Common myeloid progenitor, CD34-positive (primary cell): ENCODE results near the gene PPIL1.
A peak's percentile ranks its signal among the peaks of the same experiment; 100 is the strongest.

ENCODE experiments used
- CTCF ChIA-PET: fragments of 350-600 bp; sonication (Branson Sonifier 250); formaldehyde crosslinking; loops from one replicate; lab custom pipeline; 2021; ENCODE audit warnings: antibody characterized with exemption; lab: Charles Lee
- POLR2A ChIA-PET: fragments of 350-600 bp; sonication (Branson Sonifier 250); formaldehyde crosslinking; loops from one replicate; lab custom pipeline; 2021; ENCODE audit warnings: antibody characterized with exemption; lab: Charles Lee
- DNase-seq, 3 donors: peaks; one replicate each; pipeline versions ENCODE4 v3.0.0 to v3.0.0-alpha.2; 2013
- H3K27ac ChIP-seq, 2 experiments: 1 replicate in 1 of 2; 2 replicates in 1 of 2; pipeline ENCODE4 v1.7.0; 2013; ENCODE audit warnings: inconsistent platforms in 2 of 2, low read length in 2 of 2, mild to moderate bottlenecking in 2 of 2, low read depth in 1 of 2, moderate library complexity in 1 of 2; ENCODE audit not compliant: severe bottlenecking in 2 of 2, insufficient read depth in 1 of 2, poor library complexity in 1 of 2
- H3K27me3 ChIP-seq, 5 experiments: replicated peaks in 2 of 5; 1 replicate in 3 of 5; 2 replicates in 2 of 5; pipeline versions ENCODE4 v1.6.1 to v1.7.0; 2013; ENCODE audit warnings: low read length in 4 of 5, mild to moderate bottlenecking in 2 of 5, moderate library complexity in 2 of 5, inconsistent platforms in 1 of 5; ENCODE audit not compliant: insufficient read depth in 5 of 5, control insufficient read depth in 4 of 5
- H3K36me3 ChIP-seq, 4 experiments: 1 replicate in 2 of 4; 2 replicates in 2 of 4; pipeline versions ENCODE4 v1.6.1 to v1.7.0; 2013; ENCODE audit warnings: low read length in 3 of 4, control low read depth in 1 of 4, mild to moderate bottlenecking in 1 of 4; ENCODE audit not compliant: control insufficient read depth in 4 of 4, insufficient read depth in 4 of 4
- H3K4me1 ChIP-seq, 4 experiments: 1 replicate in 3 of 4; 2 replicates in 1 of 4; pipeline versions ENCODE4 v1.6.1 to v1.7.1; 2013; ENCODE audit warnings: low read length in 3 of 4, mild to moderate bottlenecking in 3 of 4, control low read depth in 1 of 4, inconsistent platforms in 1 of 4, moderate library complexity in 1 of 4; ENCODE audit not compliant: control insufficient read depth in 4 of 4, insufficient read depth in 4 of 4; ENCODE audit errors: control extremely low read depth in 1 of 4
- H3K4me3 ChIP-seq, 7 experiments: 1 replicate in 4 of 7; 2 replicates in 3 of 7; pipeline versions ENCODE4 v1.5.1 to v1.7.0; 2013; ENCODE audit warnings: mild to moderate bottlenecking in 7 of 7, low read length in 6 of 7, moderate library complexity in 6 of 7, inconsistent platforms in 2 of 7, low read depth in 2 of 7, control low read depth in 1 of 7; ENCODE audit not compliant: insufficient read depth in 4 of 7, control insufficient read depth in 1 of 7; ENCODE audit errors: extremely low read depth in 1 of 7
- H3K9me3 ChIP-seq, 5 experiments: 1 replicate in 4 of 5; 2 replicates in 1 of 5; pipeline versions ENCODE4 v1.6.1 to v1.7.1; 2013; ENCODE audit warnings: low read length in 4 of 5, mild to moderate bottlenecking in 2 of 5, inconsistent platforms in 1 of 5, low read depth in 1 of 5, moderate library complexity in 1 of 5; ENCODE audit not compliant: control insufficient read depth in 4 of 5, insufficient read depth in 2 of 5; ENCODE audit errors: control extremely low read depth in 1 of 5
- WGBS: methylation state at CpG from one replicate; pipeline ENCODE4 v1.1.5; 2013; ENCODE audit not compliant: insufficient coverage; 5-methylcytosine and 5-hydroxymethylcytosine counted together

PPIL1 gene

GRCh38 chr6:36851149-36851614 is 23.4 kb downstream of the PPIL1 start:
- peaks cover 6 to 27% (median 15%) of the 10 kb centered on the region in 4 experiments for H3K36me3 ChIP-seq
- H3K27me3 ChIP-seq: peaks cover 0 to 3% (median 0%) of the 10 kb centered on the region in 5 experiments
- ChIA-PET POLR2A (interaction anchor here (1.0 kb wide), 1 partner anchor 53 kb away, joined by 5 read pairs; no protein-coding TSS in a partner anchor), CTCF (interaction anchor here (0.6 to 10.8 kb wide), 24 partner anchors 9 to 167 kb away, joined by 3 to 189 read pairs (median 8); partner anchors contain the start of genes CPNE5 and PPIL1)
- H3K4me3 ChIP-seq: no peak overlapping the region
- WGBS: 56% methylated on average over 3 of the region's 3 CpGs
- no peak overlapping the region for H3K27ac ChIP-seq
- H3K9me3 ChIP-seq: no peaks in the 10 kb centered on the region
- peak; percentile 72 to 83 (median 76) for DNase-seq
- peaks cover 12 to 50% (median 21%) of the 10 kb centered on the region in 4 experiments for H3K4me1 ChIP-seq

GRCh38 chr6:36850021-36850420 is 24.6 kb downstream of the PPIL1 start:
- Histone ChIP-seq H3K36me3 (peaks cover under 1 to 15% (median 4%) of the 10 kb centered on the region in 4 experiments), H3K4me3 (no peak overlapping the region), H3K27ac (no peak overlapping the region), H3K27me3 (peaks cover 0 to 5% (median 0%) of the 10 kb centered on the region in 5 experiments), H3K4me1 (peaks cover 12 to 50% (median 21%) of the 10 kb centered on the region in 4 experiments), H3K9me3 (no peaks in the 10 kb centered on the region)
- WGBS: 46% methylated on average over 4 of the region's 9 CpGs
- POLR2A ChIA-PET: no interaction called here
- CTCF ChIA-PET: interaction anchor here (0.8 to 10.8 kb wide), 20 partner anchors 8 to 359 kb away, joined by 3 to 189 read pairs (median 5); partner anchors contain the start of genes CPNE5 and PPIL1
- DNase-seq: peak in 2 of 3 donors; percentile 22 to 32

GRCh38 chr6:36848658-36849441 is 25.8 kb downstream of the PPIL1 start:
- Histone ChIP-seq H3K36me3 (peaks cover 0 to 15% (median 2%) of the 10 kb centered on the region in 4 experiments), H3K4me3 (peak overlapping the region in 5 of 7 experiments; percentile 16 to 66 (median 53)), H3K4me1 (peaks cover 12 to 49% (median 21%) of the 10 kb centered on the region in 4 experiments), H3K27ac (no peak overlapping the region), H3K27me3 (peaks cover 0 to 5% (median 0%) of the 10 kb centered on the region in 5 experiments), H3K9me3 (no peaks in the 10 kb centered on the region)
- under 1% methylated on average over 12 of the region's 26 CpGs for WGBS
- ChIA-PET POLR2A (interaction anchor here (0.6 to 1.0 kb wide), 2 partner anchors 11 to 128 kb away, joined by 3 read pairs; no protein-coding TSS in a partner anchor), CTCF (interaction anchor here (1.0 to 10.8 kb wide), 20 partner anchors 8 to 130 kb away, joined by 3 to 189 read pairs (median 4); partner anchors contain the start of genes C6orf89, CPNE5 and PPIL1)
- peak in 2 of 3 donors; percentile 44 to 58 for DNase-seq

- POLR2A ChIA-PET: interaction anchor here (1.0 kb wide), 1 partner anchor 11 kb away, joined by 3 read pairs; no protein-coding TSS in a partner anchor
- no peak overlapping the region for H3K27ac ChIP-seq
- no peaks in the 10 kb centered on the region for H3K9me3 ChIP-seq
- CTCF ChIA-PET: interaction anchor here (0.9 to 10.8 kb wide), 11 partner anchors 11 to 87 kb away, joined by 3 to 189 read pairs (median 4); partner anchors contain the start of genes C6orf89 and CPNE5
- 94% methylated on average over 6 of the region's 6 CpGs for WGBS
- H3K36me3 ChIP-seq: peaks cover 0 to 7% (median 0%) of the 10 kb centered on the region in 4 experiments
- H3K4me1 ChIP-seq: peaks cover 11 to 40% (median 21%) of the 10 kb centered on the region in 4 experiments
- no peak for DNase-seq
- H3K27me3 ChIP-seq: peaks cover 0 to 5% (median 0%) of the 10 kb centered on the region in 5 experiments
- no peak overlapping the region for H3K4me3 ChIP-seq
Measured at GRCh38 chr6:36847991-36848390, 26.6 kb downstream of the PPIL1 start.

GRCh38 chr6:36847152-36847551 is 27.5 kb downstream of the PPIL1 start:
- Histone ChIP-seq H3K4me1 (peaks cover 9 to 32% (median 21%) of the 10 kb centered on the region in 4 experiments), H3K27ac (no peak overlapping the region), H3K36me3 (no peaks in the 10 kb centered on the region), H3K4me3 (no peak overlapping the region), H3K27me3 (peaks cover 0 to 5% (median 0%) of the 10 kb centered on the region in 5 experiments), H3K9me3 (no peaks in the 10 kb centered on the region)
- WGBS: 93% methylated on average over 3 of the region's 4 CpGs
- ChIA-PET POLR2A (no interaction called here), CTCF (interaction anchor here (1.0 to 10.8 kb wide), 3 partner anchors 15 to 80 kb away, joined by 3 to 189 read pairs (median 128); partner anchors contain the start of gene CPNE5)
- DNase-seq: no peak

- no peak for DNase-seq
- no peaks in the 10 kb centered on the region for H3K36me3 ChIP-seq
- H3K27ac ChIP-seq: no peak overlapping the region
- POLR2A ChIA-PET: no interaction called here
- WGBS: 97% methylated on average over 4 of the region's 4 CpGs
- H3K4me3 ChIP-seq: no peak overlapping the region
- CTCF ChIA-PET: interaction anchor here (1.4 to 10.8 kb wide), 3 partner anchors 13 to 86 kb away, joined by 4 to 128 read pairs (median 4); partner anchors contain the start of gene CPNE5
- H3K27me3 ChIP-seq: peaks cover 0 to 16% (median 5%) of the 10 kb centered on the region in 5 experiments
- peaks cover 6 to 29% (median 25%) of the 10 kb centered on the region in 4 experiments for H3K4me1 ChIP-seq
- H3K9me3 ChIP-seq: no peaks in the 10 kb centered on the region
Measured at GRCh38 chr6:36845233-36845632, 29.4 kb downstream of the PPIL1 start.
